ENCODE data around the gene KLHL35.

DNA sequence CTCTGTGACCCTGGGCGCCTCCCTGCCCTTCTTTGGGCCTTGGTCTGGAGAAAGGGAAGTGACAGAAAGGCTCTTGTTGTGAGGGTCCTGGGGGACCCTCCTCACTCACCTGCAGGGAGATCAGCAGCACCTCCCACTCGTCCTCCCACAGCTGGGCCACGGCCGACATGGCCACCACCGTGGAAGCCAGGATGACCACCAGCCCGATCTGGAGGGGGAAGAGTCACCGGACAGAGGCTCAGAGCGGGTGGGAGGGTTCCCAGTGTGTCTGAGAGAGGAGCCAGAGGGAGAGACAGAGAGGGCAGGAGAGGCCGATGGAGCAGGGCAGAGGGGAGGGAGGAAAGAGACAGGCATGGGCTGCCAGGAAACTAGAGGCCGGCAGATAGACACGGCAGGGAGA is 16.8 kb upstream of the KLHL35 start:
- TF ChIP-seq FOXM1 (IDR thresholded peaks at IDR 0.05; ENCODE audit: borderline replicate concordance) = no peak
- TF ChIP-seq CTBP1 (IDR thresholded peaks at IDR 0.05; ENCODE audit: borderline replicate concordance) = no peak
- no peak for TF ChIP-seq SP1 (IDR thresholded peaks at IDR 0.05)
- no peak for TF ChIP-seq BHLHE40 (IDR thresholded peaks at IDR 0.05; ENCODE audit: borderline replicate concordance)
- no peak for TF ChIP-seq FOXK2 (IDR thresholded peaks at IDR 0.05)
- TF ChIP-seq FOXA1 (IDR thresholded peaks at IDR 0.05) = no peak
- no peak for TF ChIP-seq SUZ12 (IDR thresholded peaks at IDR 0.05)
- TF ChIP-seq ARNT (IDR thresholded peaks at IDR 0.05) = no peak
- TF ChIP-seq NFRKB (IDR thresholded peaks at IDR 0.05) = no peak
- no peak for TF ChIP-seq ELF4 (IDR thresholded peaks at IDR 0.05)
- TF ChIP-seq LEF1 (IDR thresholded peaks at IDR 0.05; ENCODE audit: borderline replicate concordance) = no peak
- TF ChIP-seq HDGF (IDR thresholded peaks at IDR 0.05; ENCODE audit: borderline replicate concordance) = no peak
- no peak for TF ChIP-seq ZNF384 (IDR thresholded peaks at IDR 0.05)
- no peak for TF ChIP-seq TARDBP (IDR thresholded peaks at IDR 0.05)
